Panc1 (cell line): ENCODE results near the gene MALAT1. TPM values are rescaled to one million over a fixed set of nuclear protein-coding genes. Genes with fewer than 3 reads are reported as not detected.

Experiments
- ATAC-seq: fragments of 200-7000 bp; cut with Tn5 transposase; 2 replicates; pipeline ENCODE4 v1.9.1; 2020; ENCODE audit warnings: mild to moderate bottlenecking, moderate library complexity
- BruUV-seq: library from RNA; stranded (reverse); fragments of 400-500 nt; replicated peaks from 2 replicates; lab custom pipeline; 2021; lab: Mats Ljungman, UMichigan
- CTCF ChIA-PET: fragments of 300-600 bp; sonication (Branson Sonifier 250); formaldehyde crosslinking; loops from one replicate; lab custom pipeline; 2022; ENCODE audit warnings: antibody characterized with exemption; lab: Charles Lee
- POLR2A ChIA-PET: fragments of 300-600 bp; sonication (Branson Sonifier 250); formaldehyde crosslinking; loops from one replicate; lab custom pipeline; 2022; ENCODE audit warnings: antibody characterized with exemption; lab: Charles Lee
- DNase-seq: peaks from one replicate; pipeline ENCODE4 v3.0.0-alpha.2; 2010; ENCODE audit warnings: low read depth, low spot score
- H3K27ac ChIP-seq: 2 replicates; pipeline ENCODE4 v1.5.1; 2011; ENCODE audit warnings: mild to moderate bottlenecking, low read length, inconsistent platforms
- H3K27me3 ChIP-seq: fragments of 200-500 bp; sonication (Bioruptor generic); 2 replicates; pipeline ENCODE4 v1.6.0; 2014; ENCODE audit warnings: low read length, inconsistent platforms; ENCODE audit not compliant: control insufficient read depth, insufficient read depth
- H3K36me3 ChIP-seq: fragments of 200-500 bp; sonication (Bioruptor generic); 2 replicates; pipeline ENCODE4 v1.5.1; 2014; ENCODE audit warnings: inconsistent platforms, mild to moderate bottlenecking, low read length, moderate library complexity; ENCODE audit not compliant: control insufficient read depth, insufficient read depth
- H3K4me1 ChIP-seq: 2 replicates; pipeline ENCODE4 v1.5.1; 2011; ENCODE audit warnings: inconsistent platforms, mild to moderate bottlenecking, low read length, moderate library complexity; ENCODE audit not compliant: control insufficient read depth, insufficient read depth
- H3K4me3 ChIP-seq, 2 experiments: 2 replicates each; pipeline ENCODE4 v1.5.1; 2011 to 2012; ENCODE audit warnings: low read depth in 2 of 2, low read length in 2 of 2, mild to moderate bottlenecking in 2 of 2, inconsistent platforms in 1 of 2, moderate library complexity in 1 of 2
- H3K9me3 ChIP-seq: fragments of 200-500 bp; sonication (Bioruptor generic); 2 replicates; pipeline ENCODE4 v1.5.1; 2014; ENCODE audit warnings: low read depth, mild to moderate bottlenecking, inconsistent platforms, low read length, moderate library complexity; ENCODE audit not compliant: control insufficient read depth, insufficient read depth
- POLR2AphosphoS5 ChIP-seq: IDR thresholded peaks from 2 replicates; pipeline ENCODE4 v1.6.1; 2012; ENCODE audit warnings: mild to moderate bottlenecking, low read depth, low read length, moderate library complexity
- SIN3A ChIP-seq: IDR thresholded peaks from 2 replicates; pipeline ENCODE4 v1.6.1; 2012; ENCODE audit warnings: low read depth, mild to moderate bottlenecking, low read length, moderate library complexity, borderline replicate concordance; ENCODE audit not compliant: insufficient read depth
- TCF7L2 ChIP-seq: IDR thresholded peaks from 2 replicates; pipeline ENCODE4 v1.6.1; 2011; ENCODE audit warnings: mild to moderate bottlenecking, low read depth, low read length, inconsistent platforms
- in situ Hi-C: cut with HindIII; loops from 2 replicates; pipeline ENCODE4 v1.10.0; 2016; ENCODE audit warnings: low sequenced_read_pairs, low pct_unique_long_range_greater_than_20kb
- intact Hi-C: fragments of 100-400 bp; cut with micrococcal nuclease; formaldehyde crosslinking; loops from one replicate; pipeline ENCODE4 v1.10.0; 2022; ENCODE audit not compliant: unreplicated experiment
- total RNA-seq: library from RNA; stranded (reverse); gene quantifications from one replicate; pipeline ENCODE4 v1.2.1, GENCODE V29; 2021; ENCODE audit not compliant: unreplicated experiment
- TF ChIP-seq, protein P1 (sequence below), 2 experiments: IDR thresholded peaks; 2 replicates each; pipeline ENCODE4 v1.6.1; 2011 to 2012; ENCODE audit warnings: low read depth in 2 of 2, control low read depth in 1 of 2, low read length in 1 of 2, mild to moderate bottlenecking in 1 of 2, moderate library complexity in 1 of 2; ENCODE audit not compliant: insufficient read depth in 1 of 2
- TF ChIP-seq, protein P2 (sequence below): fragments of 450-650 bp; IDR thresholded peaks from 2 replicates; pipeline ENCODE4 v1.5.1; 2017; ENCODE audit warnings: mild to moderate bottlenecking

The MALAT1 gene
- total RNA-seq, 1 experiment from 2014 or later = 13,645 TPM

DNA sequence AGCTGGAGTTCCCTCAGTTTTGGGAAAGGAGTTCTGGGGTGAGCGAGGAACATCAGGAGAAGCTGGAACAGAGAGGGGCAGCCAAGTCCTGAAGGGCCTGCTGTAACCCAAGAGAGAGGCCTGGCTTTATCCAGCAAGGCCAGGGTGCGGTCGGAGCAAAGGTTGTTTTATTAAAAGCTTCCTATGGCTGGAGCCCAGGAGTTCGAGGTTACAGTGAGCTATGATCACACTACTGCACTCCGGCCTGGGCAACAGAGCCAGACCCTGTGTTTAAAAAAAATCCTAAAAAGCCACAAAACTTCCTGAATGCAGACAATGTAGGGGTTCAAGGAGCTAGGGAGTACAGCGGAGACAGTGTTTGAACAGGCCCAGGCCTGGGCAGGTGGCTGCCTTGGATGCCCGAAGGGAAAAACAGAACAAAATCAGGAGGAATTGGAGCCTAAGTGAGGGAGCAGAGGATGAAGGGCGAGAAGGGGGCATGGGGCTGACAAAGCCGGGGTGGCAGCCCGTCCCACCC lies 22.2 kb upstream of the MALAT1 start:
- H3K4me1 ChIP-seq = peaks cover 74% of the 10 kb centered on the region
- ATAC-seq = no peak
- intact Hi-C loops = no loop called here
- TF ChIP-seq SIN3A (no peak), TCF7L2 (no peak), POLR2AphosphoS5 (no peak)
- TF ChIP-seq, protein P1, sequence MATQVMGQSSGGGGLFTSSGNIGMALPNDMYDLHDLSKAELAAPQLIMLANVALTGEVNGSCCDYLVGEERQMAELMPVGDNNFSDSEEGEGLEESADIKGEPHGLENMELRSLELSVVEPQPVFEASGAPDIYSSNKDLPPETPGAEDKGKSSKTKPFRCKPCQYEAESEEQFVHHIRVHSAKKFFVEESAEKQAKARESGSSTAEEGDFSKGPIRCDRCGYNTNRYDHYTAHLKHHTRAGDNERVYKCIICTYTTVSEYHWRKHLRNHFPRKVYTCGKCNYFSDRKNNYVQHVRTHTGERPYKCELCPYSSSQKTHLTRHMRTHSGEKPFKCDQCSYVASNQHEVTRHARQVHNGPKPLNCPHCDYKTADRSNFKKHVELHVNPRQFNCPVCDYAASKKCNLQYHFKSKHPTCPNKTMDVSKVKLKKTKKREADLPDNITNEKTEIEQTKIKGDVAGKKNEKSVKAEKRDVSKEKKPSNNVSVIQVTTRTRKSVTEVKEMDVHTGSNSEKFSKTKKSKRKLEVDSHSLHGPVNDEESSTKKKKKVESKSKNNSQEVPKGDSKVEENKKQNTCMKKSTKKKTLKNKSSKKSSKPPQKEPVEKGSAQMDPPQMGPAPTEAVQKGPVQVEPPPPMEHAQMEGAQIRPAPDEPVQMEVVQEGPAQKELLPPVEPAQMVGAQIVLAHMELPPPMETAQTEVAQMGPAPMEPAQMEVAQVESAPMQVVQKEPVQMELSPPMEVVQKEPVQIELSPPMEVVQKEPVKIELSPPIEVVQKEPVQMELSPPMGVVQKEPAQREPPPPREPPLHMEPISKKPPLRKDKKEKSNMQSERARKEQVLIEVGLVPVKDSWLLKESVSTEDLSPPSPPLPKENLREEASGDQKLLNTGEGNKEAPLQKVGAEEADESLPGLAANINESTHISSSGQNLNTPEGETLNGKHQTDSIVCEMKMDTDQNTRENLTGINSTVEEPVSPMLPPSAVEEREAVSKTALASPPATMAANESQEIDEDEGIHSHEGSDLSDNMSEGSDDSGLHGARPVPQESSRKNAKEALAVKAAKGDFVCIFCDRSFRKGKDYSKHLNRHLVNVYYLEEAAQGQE (IDR thresholded peaks at IDR 0.05; ENCODE audit: insufficient read depth in 1 of 2, low read depth in 2 of 2, low read length in 1 of 2) = no peak
- TF ChIP-seq, protein P2, sequence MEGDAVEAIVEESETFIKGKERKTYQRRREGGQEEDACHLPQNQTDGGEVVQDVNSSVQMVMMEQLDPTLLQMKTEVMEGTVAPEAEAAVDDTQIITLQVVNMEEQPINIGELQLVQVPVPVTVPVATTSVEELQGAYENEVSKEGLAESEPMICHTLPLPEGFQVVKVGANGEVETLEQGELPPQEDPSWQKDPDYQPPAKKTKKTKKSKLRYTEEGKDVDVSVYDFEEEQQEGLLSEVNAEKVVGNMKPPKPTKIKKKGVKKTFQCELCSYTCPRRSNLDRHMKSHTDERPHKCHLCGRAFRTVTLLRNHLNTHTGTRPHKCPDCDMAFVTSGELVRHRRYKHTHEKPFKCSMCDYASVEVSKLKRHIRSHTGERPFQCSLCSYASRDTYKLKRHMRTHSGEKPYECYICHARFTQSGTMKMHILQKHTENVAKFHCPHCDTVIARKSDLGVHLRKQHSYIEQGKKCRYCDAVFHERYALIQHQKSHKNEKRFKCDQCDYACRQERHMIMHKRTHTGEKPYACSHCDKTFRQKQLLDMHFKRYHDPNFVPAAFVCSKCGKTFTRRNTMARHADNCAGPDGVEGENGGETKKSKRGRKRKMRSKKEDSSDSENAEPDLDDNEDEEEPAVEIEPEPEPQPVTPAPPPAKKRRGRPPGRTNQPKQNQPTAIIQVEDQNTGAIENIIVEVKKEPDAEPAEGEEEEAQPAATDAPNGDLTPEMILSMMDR = no peak
- peak overlapping the region; percentile 60 to 68 for H3K4me3 ChIP-seq
- no peaks in the 10 kb centered on the region for H3K36me3 ChIP-seq
- no peaks in the 10 kb centered on the region for H3K27me3 ChIP-seq
- ChIA-PET CTCF (interaction anchor here (1.1 kb wide), 1 partner anchor 44 kb away, joined by 3 read pairs; no protein-coding TSS in a partner anchor), POLR2A (interaction anchor here (1.2 to 14.1 kb wide), 3 partner anchors 13 to 56 kb away, joined by 3 to 818 read pairs (median 126); partner anchors contain the start of gene MALAT1)
- TSS peak; percentile 98 for BruUV-seq
- no peak for DNase-seq
- H3K9me3 ChIP-seq = no peaks in the 10 kb centered on the region
- in situ Hi-C loops = no loop called here
- H3K27ac ChIP-seq = peak overlapping the region; percentile 100

DNA sequence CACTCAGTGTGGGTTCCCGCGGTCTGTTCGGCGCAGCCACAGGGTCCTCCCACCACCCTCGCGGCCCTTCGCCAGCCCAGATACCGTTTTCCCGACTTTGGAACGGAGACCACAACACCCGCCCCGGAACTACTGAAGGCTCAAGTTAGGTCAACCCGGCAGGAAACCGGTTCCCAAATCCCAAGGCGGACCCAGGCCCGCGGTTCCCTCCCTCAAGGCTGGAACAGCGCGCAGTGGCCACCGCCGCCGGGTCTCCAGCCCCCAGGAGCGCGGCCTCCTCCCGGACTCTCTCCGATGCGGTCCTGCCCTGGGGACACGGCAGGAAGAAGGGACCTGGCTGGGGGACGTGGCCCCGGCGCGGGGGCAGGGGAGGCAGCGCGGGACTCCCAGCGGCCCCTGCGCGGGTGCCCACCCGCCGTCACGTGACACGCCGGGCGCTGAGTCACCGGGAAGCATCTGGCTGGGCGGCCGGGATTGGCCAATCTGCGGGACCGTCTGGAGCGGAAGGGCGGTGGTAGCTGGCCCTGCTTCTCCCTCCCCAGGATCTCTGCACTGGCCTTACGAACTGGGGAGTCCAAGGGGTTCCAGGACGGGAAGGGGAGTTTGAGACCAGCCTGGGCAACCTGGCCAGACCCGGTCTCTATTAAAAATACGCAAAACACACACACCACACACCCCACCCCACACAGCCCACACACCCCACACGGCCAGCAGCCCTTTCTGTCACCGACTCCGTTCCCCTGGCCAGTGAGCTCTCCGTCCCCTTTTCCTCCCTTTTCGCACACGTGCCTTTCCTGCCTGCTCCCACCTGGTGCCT lies 21.5 kb upstream of the MALAT1 start:
- BruUV-seq = no TSS peak
- ATAC-seq (peak; percentile 80), DNase-seq (no peak)
- Histone ChIP-seq H3K27me3 (no peaks in the 10 kb centered on the region), H3K36me3 (no peaks in the 10 kb centered on the region), H3K27ac (peak overlapping the region; percentile 100), H3K9me3 (no peaks in the 10 kb centered on the region), H3K4me3 (peak overlapping the region; percentile 60 to 68), H3K4me1 (peaks cover 75% of the 10 kb centered on the region)
- TF ChIP-seq, protein P1 (IDR thresholded peaks at IDR 0.05; ENCODE audit: insufficient read depth in 1 of 2, low read depth in 2 of 2, low read length in 1 of 2) = peak in 1 of 2 experiments; percentile 30; a peak in 1 of 4 replicates
- TF ChIP-seq TCF7L2 (peak; percentile 39; the same call in 1 of the 2 replicates), SIN3A (peak; percentile 71; the same call in 1 of the 2 replicates), POLR2AphosphoS5 (peak; percentile 81)
- TF ChIP-seq, protein P2 = no peak
- ChIA-PET CTCF (interaction anchor here (1.1 kb wide), 1 partner anchor 43 kb away, joined by 3 read pairs; no protein-coding TSS in a partner anchor), POLR2A (interaction anchor here (0.6 to 14.1 kb wide), 5 partner anchors 12 to 86 kb away, joined by 3 to 818 read pairs (median 4); partner anchors contain the start of gene MALAT1)
- in situ Hi-C loops (no loop called here), intact Hi-C loops (no loop called here)
